Skeletal muscle tissue (tissue), 4 donors: ENCODE measurements around the gene NPTX2. TPM values are rescaled to one million over a fixed set of nuclear protein-coding genes. Genes with fewer than 3 reads are reported as not detected.
A peak's percentile ranks its signal among the peaks of the same experiment; 100 is the strongest.

ENCODE experiments used
- H3K27ac ChIP-seq: one replicate; pipeline ENCODE4 v1.7.0; 2013; ENCODE audit warnings: mild to moderate bottlenecking, low read depth, low read length, inconsistent platforms
- H3K27me3 ChIP-seq, 3 donors: one replicate each; pipeline ENCODE4 v1.7.0; 2013; ENCODE audit warnings: low read length in 3 of 3; ENCODE audit not compliant: control insufficient read depth in 3 of 3, insufficient read depth in 3 of 3
- H3K36me3 ChIP-seq, 3 donors: one replicate each; pipeline ENCODE4 v1.7.0; 2013; ENCODE audit warnings: low read length in 3 of 3; ENCODE audit not compliant: control insufficient read depth in 3 of 3, insufficient read depth in 3 of 3
- H3K4me1 ChIP-seq, 3 donors: one replicate each; pipeline ENCODE4 v1.7.0; 2013; ENCODE audit warnings: low read length in 3 of 3, mild to moderate bottlenecking in 3 of 3; ENCODE audit not compliant: control insufficient read depth in 3 of 3, insufficient read depth in 3 of 3
- H3K4me3 ChIP-seq, 3 donors: one replicate each; pipeline ENCODE4 v1.7.0; 2013; ENCODE audit warnings: low read length in 3 of 3
- H3K9ac ChIP-seq, 3 donors: one replicate each; pipeline ENCODE4 v1.7.0; 2013; ENCODE audit warnings: low read length in 3 of 3, mild to moderate bottlenecking in 3 of 3, moderate library complexity in 2 of 3, low read depth in 1 of 3
- H3K9me3 ChIP-seq, 3 donors: one replicate each; pipeline ENCODE4 v1.7.0; 2013; ENCODE audit warnings: low read length in 3 of 3; ENCODE audit not compliant: control insufficient read depth in 3 of 3
- total RNA-seq: library from RNA; depleted of rRNA; stranded (reverse); fragments of >200 nt; gene quantifications from one replicate; pipeline ENCODE4 v1.2.3, GENCODE V29; 2014
- donor health status: Osteomylitis.

The NPTX2 gene
- total RNA-seq, 1 donor from 2014 or later, result 3.1 TPM

DNA sequence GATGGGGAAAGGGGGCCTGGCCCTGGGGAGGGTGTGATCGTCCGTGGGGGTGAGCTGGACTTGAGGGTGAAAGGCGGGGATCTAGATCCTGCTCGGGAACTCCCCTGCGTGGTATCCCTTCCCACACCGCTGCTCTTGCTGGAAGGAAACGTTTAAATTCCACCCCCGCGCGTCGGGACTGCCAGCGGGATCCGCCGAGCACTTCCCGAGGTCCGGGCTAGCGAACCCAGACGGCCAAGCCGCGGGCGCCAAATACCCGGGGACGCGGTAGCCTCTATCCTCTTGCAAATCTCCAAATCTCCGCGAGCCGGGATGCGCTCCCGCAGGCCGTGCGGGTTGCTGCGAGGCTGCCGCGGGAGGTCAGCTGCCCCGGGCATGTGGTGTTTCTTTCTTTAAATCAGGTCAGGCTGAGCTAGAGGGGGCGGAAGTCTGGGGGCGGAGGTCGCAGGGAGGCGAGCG is 904 bp downstream of the NPTX2 start:
- H3K4me3 ChIP-seq, result peak overlapping the region in 2 of 3 donors; percentile 29 to 32
- H3K36me3 ChIP-seq, result no peaks in the 10 kb centered on the region
- H3K27me3 ChIP-seq, result peaks cover 41 to 48% (median 46%) of the 10 kb centered on the region in 3 donors
- H3K9ac ChIP-seq, result no peak overlapping the region
- H3K4me1 ChIP-seq, result peaks cover 0 to 4% (median 0%) of the 10 kb centered on the region in 3 donors
- H3K27ac ChIP-seq, result no peak overlapping the region
- no peaks in the 10 kb centered on the region for H3K9me3 ChIP-seq

DNA sequence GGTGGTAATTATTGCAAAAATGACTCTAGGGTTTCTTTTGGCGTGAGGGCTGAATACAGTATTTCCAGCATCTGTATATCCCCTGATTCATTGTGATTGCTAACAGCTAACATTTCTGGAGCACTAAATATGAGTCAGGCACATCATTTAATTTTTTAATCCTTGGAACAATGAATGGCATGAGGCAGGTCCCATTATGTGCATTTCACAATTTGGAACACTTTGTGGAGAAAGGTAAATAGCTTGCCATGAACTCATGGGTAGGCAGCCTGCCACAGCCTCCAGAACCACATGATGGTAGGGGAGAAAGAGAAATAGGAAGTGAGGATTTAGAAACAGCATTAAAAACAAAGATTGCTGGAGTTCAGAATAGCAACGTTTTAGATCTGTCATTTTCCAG is 1.7 kb downstream of the NPTX2 start:
- Histone ChIP-seq H3K36me3 (no peaks in the 10 kb centered on the region), H3K27ac (no peak overlapping the region), H3K9me3 (peaks cover 0 to 2% (median 0%) of the 10 kb centered on the region in 3 donors), H3K9ac (no peak overlapping the region), H3K4me3 (no peak overlapping the region), H3K4me1 (peaks cover 0 to 4% (median 0%) of the 10 kb centered on the region in 3 donors), H3K27me3 (peaks cover 44 to 48% (median 46%) of the 10 kb centered on the region in 3 donors)

DNA sequence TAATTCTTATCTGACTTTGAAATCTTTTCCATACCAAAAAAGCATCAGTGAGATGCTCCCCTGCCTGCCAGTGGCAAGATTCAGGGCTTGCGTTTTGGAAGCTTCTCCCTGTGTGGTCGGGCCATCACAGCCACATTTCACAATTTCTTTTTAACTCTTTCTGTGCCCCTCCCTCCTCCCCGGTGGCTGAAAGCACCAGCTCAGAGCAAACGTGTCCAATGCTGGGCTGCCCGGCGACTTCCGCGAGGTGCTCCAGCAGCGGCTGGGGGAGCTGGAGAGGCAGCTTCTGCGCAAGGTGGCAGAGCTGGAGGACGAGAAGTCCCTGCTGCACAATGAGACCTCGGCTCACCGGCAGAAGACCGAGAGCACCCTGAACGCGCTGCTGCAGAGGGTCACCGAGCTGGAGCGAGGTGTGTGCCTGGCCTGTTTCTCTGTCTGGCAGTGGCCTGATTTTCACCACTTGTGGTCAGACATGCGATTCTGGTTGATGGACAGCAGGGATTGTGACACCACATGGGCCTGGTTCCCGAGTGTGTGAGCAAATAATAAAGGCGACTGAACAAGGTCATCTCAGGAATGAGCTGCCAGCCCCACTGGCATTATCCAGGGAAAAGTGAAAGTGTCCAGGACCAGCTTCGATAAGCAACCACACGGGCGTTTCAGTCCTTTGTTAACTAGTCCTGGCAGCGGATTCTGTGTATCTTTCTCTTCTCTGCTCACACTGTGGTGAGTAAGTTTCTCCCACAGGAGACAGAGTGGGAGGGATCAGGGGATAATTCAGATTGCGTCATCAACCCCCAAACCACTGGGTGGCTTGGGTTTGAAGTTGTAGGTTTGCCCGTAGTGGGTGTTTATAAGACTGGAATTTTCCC is 2.6 kb downstream of the NPTX2 start:
- Histone ChIP-seq H3K27me3 (peaks cover 44 to 48% (median 46%) of the 10 kb centered on the region in 3 donors), H3K9ac (no peak overlapping the region), H3K36me3 (no peaks in the 10 kb centered on the region), H3K4me1 (peaks cover 0 to 4% (median 0%) of the 10 kb centered on the region in 3 donors), H3K4me3 (no peak overlapping the region), H3K9me3 (peaks cover 0 to 3% (median 0%) of the 10 kb centered on the region in 3 donors), H3K27ac (no peak overlapping the region)

DNA sequence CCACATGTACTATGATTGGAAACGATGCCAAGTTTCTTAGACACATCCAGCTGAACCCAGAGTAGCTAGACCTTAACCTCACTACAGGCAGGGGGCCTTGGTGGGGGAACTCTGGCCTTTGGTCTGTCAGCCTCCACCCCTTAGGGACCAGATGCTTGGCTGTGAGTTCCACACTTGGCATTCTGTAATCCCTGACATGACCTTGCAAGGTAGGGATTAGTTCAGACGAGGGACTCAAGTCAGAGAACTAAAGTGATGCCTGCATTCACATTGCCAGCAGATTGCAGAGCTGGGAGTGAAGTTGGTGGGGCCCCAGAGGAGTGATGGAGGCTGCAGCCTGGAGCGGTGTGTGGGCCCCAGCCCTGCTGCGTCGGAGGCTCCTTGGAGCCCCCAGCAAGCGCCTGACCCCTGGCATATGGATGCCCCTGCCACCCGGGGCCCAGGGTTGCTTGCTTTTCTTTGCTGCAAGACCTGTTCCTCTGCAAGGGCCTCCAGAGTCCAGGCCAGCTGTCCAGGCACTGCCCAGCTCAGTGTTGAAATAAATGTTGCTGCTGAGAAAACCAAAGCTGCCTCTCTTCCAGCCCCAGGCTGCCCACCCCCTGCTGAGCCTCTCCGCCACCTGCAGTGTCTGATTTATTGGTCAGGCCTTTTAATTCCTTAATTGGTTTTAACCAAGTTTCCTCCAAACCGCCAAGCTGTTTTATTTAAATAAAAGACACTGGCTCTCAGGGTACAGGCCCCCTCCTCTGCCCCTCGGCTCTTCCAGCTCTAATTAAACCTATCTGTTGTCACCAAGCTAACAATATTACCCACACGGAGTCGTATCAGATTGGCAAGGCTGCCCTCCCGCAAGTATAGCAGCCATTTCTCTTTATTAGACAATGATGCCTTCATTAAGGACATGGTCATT is 4.7 kb downstream of the NPTX2 start:
- no peaks in the 10 kb centered on the region for H3K36me3 ChIP-seq
- H3K27ac ChIP-seq, result no peak overlapping the region
- peaks cover 0 to 3% (median 3%) of the 10 kb centered on the region in 3 donors for H3K9me3 ChIP-seq
- H3K4me1 ChIP-seq, result peaks cover 0 to 4% (median 0%) of the 10 kb centered on the region in 3 donors
- H3K27me3 ChIP-seq, result peaks cover 36 to 42% (median 36%) of the 10 kb centered on the region in 3 donors
- H3K4me3 ChIP-seq, result no peak overlapping the region
- no peak overlapping the region for H3K9ac ChIP-seq

DNA sequence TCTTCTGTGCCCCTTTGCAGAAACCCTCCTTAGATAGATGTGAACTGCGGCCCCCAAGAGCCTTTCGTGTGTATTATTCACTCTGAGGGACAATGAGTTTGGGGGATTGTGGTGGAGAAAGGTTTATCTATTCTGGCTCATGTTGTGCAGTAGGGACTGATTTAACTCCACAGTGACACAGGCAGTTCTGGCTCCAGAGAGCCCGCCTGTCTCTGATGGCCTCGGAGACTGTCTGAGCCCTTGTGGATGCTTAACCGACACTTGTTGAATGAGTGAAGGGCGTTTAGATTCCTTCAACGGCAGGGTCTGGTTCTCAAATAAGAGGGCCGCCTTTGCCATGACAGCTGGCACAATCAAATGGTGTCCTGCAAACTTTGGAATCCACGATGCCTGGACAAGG is 5.8 kb downstream of the NPTX2 start:
- H3K27ac ChIP-seq, result no peak overlapping the region
- peaks cover 0 to 4% (median 0%) of the 10 kb centered on the region in 3 donors for H3K4me1 ChIP-seq
- H3K9ac ChIP-seq, result no peak overlapping the region
- H3K4me3 ChIP-seq, result no peak overlapping the region
- H3K9me3 ChIP-seq, result peaks cover 0 to 3% (median 3%) of the 10 kb centered on the region in 3 donors
- H3K27me3 ChIP-seq, result peaks cover 30 to 38% (median 33%) of the 10 kb centered on the region in 3 donors
- no peaks in the 10 kb centered on the region for H3K36me3 ChIP-seq

- Histone ChIP-seq H3K27ac (no peak overlapping the region), H3K9me3 (peaks cover 0 to 3% (median 3%) of the 10 kb centered on the region in 3 donors), H3K9ac (no peak overlapping the region), H3K36me3 (no peaks in the 10 kb centered on the region), H3K27me3 (peaks cover 16 to 34% (median 31%) of the 10 kb centered on the region in 3 donors), H3K4me1 (no peaks in the 10 kb centered on the region), H3K4me3 (no peak overlapping the region)
Measured at GRCh38 chr7:98624846-98625420, 7.8 kb downstream of the NPTX2 start.

DNA sequence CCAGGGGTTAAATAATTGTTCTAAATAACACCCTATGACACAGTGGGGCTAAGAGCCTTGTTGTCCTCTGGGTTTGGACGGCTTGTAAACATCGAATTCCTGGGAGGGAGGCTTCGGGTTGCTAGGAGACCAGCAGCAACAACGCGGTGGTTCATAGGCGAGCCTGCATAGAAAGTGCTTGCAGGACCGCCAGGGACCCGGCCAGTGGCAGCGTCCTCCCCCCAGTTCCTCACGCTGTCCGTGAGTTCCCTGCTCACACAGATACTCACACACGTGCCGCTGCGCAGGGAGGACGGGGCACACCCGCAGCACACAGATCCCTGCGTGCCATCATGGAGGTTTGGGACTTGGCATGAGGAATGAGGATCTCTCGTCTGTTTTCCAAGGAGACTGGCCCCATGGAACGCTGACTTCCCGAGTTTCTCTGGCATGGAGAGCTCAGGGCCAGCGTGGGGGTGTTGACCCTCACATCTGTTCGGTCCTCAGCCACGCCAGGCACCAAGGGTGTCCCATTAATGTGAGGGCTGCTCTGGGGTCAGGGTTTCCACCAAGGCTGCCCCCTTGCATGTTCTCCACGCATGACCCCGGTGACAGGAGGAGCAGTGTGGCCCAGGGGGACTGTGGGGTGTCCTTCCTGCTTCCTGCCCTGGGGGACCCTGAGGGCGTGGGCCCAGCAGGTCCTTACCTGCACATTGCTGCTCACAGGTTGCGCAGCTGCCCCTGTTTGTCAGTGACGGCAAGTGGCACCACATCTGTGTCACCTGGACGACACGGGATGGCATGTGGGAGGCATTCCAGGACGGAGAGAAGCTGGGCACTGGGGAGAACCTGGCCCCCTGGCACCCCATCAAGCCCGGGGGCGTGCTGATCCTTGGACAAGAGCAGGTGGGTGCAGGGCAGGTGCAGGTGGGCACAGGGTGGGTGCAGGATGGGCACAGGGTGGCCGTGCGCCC is 9.7 kb downstream of the NPTX2 start:
- no peaks in the 10 kb centered on the region for H3K4me1 ChIP-seq
- H3K27me3 ChIP-seq, result peaks cover 9 to 23% (median 20%) of the 10 kb centered on the region in 3 donors
- no peak overlapping the region for H3K9ac ChIP-seq
- no peak overlapping the region for H3K4me3 ChIP-seq
- no peak overlapping the region for H3K27ac ChIP-seq
- H3K36me3 ChIP-seq, result no peaks in the 10 kb centered on the region
- peaks cover 0 to 3% (median 3%) of the 10 kb centered on the region in 3 donors for H3K9me3 ChIP-seq

GRCh38 chr7:98627413-98627790 is 10.3 kb downstream of the NPTX2 start:
- Histone ChIP-seq H3K9me3 (peaks cover 0 to 3% (median 3%) of the 10 kb centered on the region in 3 donors), H3K9ac (no peak overlapping the region), H3K27me3 (peaks cover 7 to 19% (median 18%) of the 10 kb centered on the region in 3 donors), H3K36me3 (no peaks in the 10 kb centered on the region), H3K4me3 (no peak overlapping the region), H3K4me1 (no peaks in the 10 kb centered on the region), H3K27ac (no peak overlapping the region)

DNA sequence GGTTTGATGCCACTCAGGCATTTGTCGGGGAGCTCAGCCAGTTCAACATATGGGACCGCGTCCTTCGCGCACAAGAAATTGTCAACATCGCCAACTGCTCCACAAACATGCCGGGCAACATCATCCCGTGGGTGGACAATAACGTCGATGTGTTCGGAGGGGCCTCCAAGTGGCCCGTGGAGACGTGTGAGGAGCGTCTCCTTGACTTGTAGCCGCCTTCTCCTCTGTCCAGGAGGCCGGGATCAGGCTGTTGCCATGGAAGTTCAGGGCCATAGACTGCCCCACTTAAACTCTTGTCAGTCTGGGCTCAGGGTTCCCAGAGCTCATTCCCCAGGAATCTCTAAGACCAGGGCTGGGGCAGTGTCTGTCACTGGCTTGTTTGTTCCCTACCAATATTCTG is 11.3 kb downstream of the NPTX2 start:
- no peaks in the 10 kb centered on the region for H3K36me3 ChIP-seq
- peaks cover 0 to 3% (median 3%) of the 10 kb centered on the region in 3 donors for H3K9me3 ChIP-seq
- no peak overlapping the region for H3K27ac ChIP-seq
- no peaks in the 10 kb centered on the region for H3K4me1 ChIP-seq
- no peak overlapping the region for H3K4me3 ChIP-seq
- no peak overlapping the region for H3K9ac ChIP-seq
- peaks cover 2 to 16% (median 15%) of the 10 kb centered on the region in 3 donors for H3K27me3 ChIP-seq
